ENCODE results near the gene MEGF10.

The MEGF10 gene

GRCh38 chr5:127431977-127432585 lies 141.5 kb downstream of the MEGF10 start:
- no peak for DNase-seq
- H3K4me1 ChIP-seq (ENCODE audit: control insufficient read depth, insufficient read depth, low read depth, low read length): no peaks in the 10 kb centered on the region
- no peak overlapping the region for H3K9ac ChIP-seq (ENCODE audit: low read length)
- H2AK5ac ChIP-seq (ENCODE audit: low read length, severe bottlenecking): no peak overlapping the region
- no peak overlapping the region for H3K4ac ChIP-seq (ENCODE audit: low read depth in 1 of 2, low read length in 2 of 2)
- no peak overlapping the region for H3K18ac ChIP-seq (ENCODE audit: low read depth in 1 of 2, low read length in 2 of 2)
- no peak overlapping the region for H2BK5ac ChIP-seq (ENCODE audit: low read depth, low read length, poor library complexity, severe bottlenecking)
- H2AFZ ChIP-seq (ENCODE audit: low read depth, low read length): no peak overlapping the region
- H3K36me3 ChIP-seq (ENCODE audit: control insufficient read depth in 1 of 2, insufficient read depth in 2 of 2, low read depth in 1 of 2, low read length in 2 of 2): no peaks in the 10 kb centered on the region
- H2BK12ac ChIP-seq (ENCODE audit: low read length in 2 of 2): no peak overlapping the region
- no peaks in the 10 kb centered on the region for H3K79me1 ChIP-seq (replicated peaks; ENCODE audit: low read length, poor library complexity, severe bottlenecking)
- H3K9me3 ChIP-seq (ENCODE audit: control insufficient read depth, low read length): no peaks in the 10 kb centered on the region
- no peak overlapping the region for H3K14ac ChIP-seq (ENCODE audit: low read length in 2 of 2)
- H3K27me3 ChIP-seq (ENCODE audit: control insufficient read depth in 1 of 2, insufficient read depth in 1 of 2, low read length in 2 of 2): no peaks in the 10 kb centered on the region
- H3K4me2 ChIP-seq (ENCODE audit: low read length, poor library complexity, severe bottlenecking): no peak overlapping the region
- WGBS: 86% methylated on average over 3 of the region's 7 CpGs
- no peak overlapping the region for H3K4me3 ChIP-seq (ENCODE audit: insufficient read depth in 1 of 2, low read depth in 1 of 2, low read length in 2 of 2)
- no peak overlapping the region for H2BK120ac ChIP-seq (ENCODE audit: low read depth, low read length)
- no peak overlapping the region for H4K91ac ChIP-seq (ENCODE audit: low read length)
- no peak overlapping the region for H3K27ac ChIP-seq (ENCODE audit: low read length, poor library complexity, severe bottlenecking)
- no peak overlapping the region for H4K8ac ChIP-seq (ENCODE audit: low read length)
- no peak overlapping the region for H3K23ac ChIP-seq (ENCODE audit: low read length in 2 of 2)
- no peak overlapping the region for H2BK15ac ChIP-seq (ENCODE audit: low read depth, poor library complexity, severe bottlenecking)

DNA sequence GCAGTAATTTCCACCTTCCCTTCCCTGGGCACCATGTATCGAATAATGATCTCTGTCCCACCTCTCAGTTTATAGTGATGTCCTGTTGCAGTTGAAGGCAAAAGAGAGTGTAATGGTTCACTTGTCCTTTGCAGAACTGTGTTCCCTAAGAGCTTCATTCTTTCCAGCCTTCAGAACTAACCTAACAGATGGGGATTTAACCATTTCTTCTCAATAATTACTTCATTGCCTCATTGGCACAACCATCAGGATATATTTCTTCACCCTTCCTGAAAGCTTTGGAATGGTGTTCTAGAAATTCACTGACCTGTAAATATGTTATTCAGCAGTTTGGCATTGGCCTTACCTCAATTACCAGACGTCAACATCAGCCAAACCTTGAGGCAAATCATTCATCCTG lies 142.9 kb downstream of the MEGF10 start:
- Histone ChIP-seq H3K27ac (ENCODE audit: low read length, poor library complexity, severe bottlenecking) (no peak overlapping the region), H4K91ac (ENCODE audit: low read length) (no peak overlapping the region), H3K27me3 (ENCODE audit: control insufficient read depth in 1 of 2, insufficient read depth in 1 of 2, low read length in 2 of 2) (no peaks in the 10 kb centered on the region), H2BK12ac (ENCODE audit: low read length in 2 of 2) (no peak overlapping the region), H2AFZ (ENCODE audit: low read depth, low read length) (no peak overlapping the region), H3K79me1 (replicated peaks; ENCODE audit: low read length, poor library complexity, severe bottlenecking) (no peaks in the 10 kb centered on the region), H2AK5ac (ENCODE audit: low read length, severe bottlenecking) (no peak overlapping the region), H3K14ac (ENCODE audit: low read length in 2 of 2) (no peak overlapping the region), H3K23ac (ENCODE audit: low read length in 2 of 2) (no peak overlapping the region), H2BK120ac (ENCODE audit: low read depth, low read length) (no peak overlapping the region), H3K4me2 (ENCODE audit: low read length, poor library complexity, severe bottlenecking) (no peak overlapping the region), H3K36me3 (ENCODE audit: control insufficient read depth in 1 of 2, insufficient read depth in 2 of 2, low read depth in 1 of 2, low read length in 2 of 2) (no peaks in the 10 kb centered on the region), H3K4me1 (ENCODE audit: control insufficient read depth, insufficient read depth, low read depth, low read length) (no peaks in the 10 kb centered on the region), H3K4me3 (ENCODE audit: insufficient read depth in 1 of 2, low read depth in 1 of 2, low read length in 2 of 2) (no peak overlapping the region), H2BK15ac (ENCODE audit: low read depth, poor library complexity, severe bottlenecking) (no peak overlapping the region), H3K9ac (ENCODE audit: low read length) (no peak overlapping the region), H3K18ac (ENCODE audit: low read depth in 1 of 2, low read length in 2 of 2) (no peak overlapping the region), H4K8ac (ENCODE audit: low read length) (no peak overlapping the region), H3K9me3 (ENCODE audit: control insufficient read depth, low read length) (no peaks in the 10 kb centered on the region), H3K4ac (ENCODE audit: low read depth in 1 of 2, low read length in 2 of 2) (no peak overlapping the region), H2BK5ac (ENCODE audit: low read depth, low read length, poor library complexity, severe bottlenecking) (no peak overlapping the region)
- WGBS: no CpG with 5 or more reads among the region's 2 CpGs
- DNase-seq: no peak

DNA sequence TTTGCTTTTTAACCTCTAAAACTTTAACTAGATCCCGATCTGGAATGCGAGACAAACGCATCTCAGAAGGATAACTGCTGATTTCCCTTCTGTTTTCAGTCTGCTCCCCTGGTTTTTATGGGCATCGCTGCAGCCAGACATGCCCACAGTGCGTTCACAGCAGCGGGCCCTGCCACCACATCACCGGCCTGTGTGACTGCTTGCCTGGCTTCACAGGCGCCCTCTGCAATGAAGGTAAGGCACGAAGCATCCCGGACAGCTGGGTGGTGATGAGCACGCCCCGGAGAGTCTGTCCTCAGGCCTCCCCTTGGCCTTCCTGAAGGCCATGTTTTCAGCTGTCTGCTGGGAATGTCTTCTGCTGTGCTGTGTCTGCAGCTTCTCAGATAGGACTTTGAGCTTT lies 144.0 kb downstream of the MEGF10 start:
- Histone ChIP-seq H3K14ac (ENCODE audit: low read length in 2 of 2) (no peak overlapping the region), H2BK120ac (ENCODE audit: low read depth, low read length) (no peak overlapping the region), H3K79me1 (replicated peaks; ENCODE audit: low read length, poor library complexity, severe bottlenecking) (no peaks in the 10 kb centered on the region), H3K4ac (ENCODE audit: low read depth in 1 of 2, low read length in 2 of 2) (no peak overlapping the region), H3K23ac (ENCODE audit: low read length in 2 of 2) (no peak overlapping the region), H4K91ac (ENCODE audit: low read length) (no peak overlapping the region), H2BK15ac (ENCODE audit: low read depth, poor library complexity, severe bottlenecking) (no peak overlapping the region), H3K36me3 (ENCODE audit: control insufficient read depth in 1 of 2, insufficient read depth in 2 of 2, low read depth in 1 of 2, low read length in 2 of 2) (no peaks in the 10 kb centered on the region), H3K18ac (ENCODE audit: low read depth in 1 of 2, low read length in 2 of 2) (no peak overlapping the region), H3K27me3 (ENCODE audit: control insufficient read depth in 1 of 2, insufficient read depth in 1 of 2, low read length in 2 of 2) (no peaks in the 10 kb centered on the region), H3K9ac (ENCODE audit: low read length) (no peak overlapping the region), H2BK5ac (ENCODE audit: low read depth, low read length, poor library complexity, severe bottlenecking) (no peak overlapping the region), H3K9me3 (ENCODE audit: control insufficient read depth, low read length) (no peaks in the 10 kb centered on the region), H3K4me2 (ENCODE audit: low read length, poor library complexity, severe bottlenecking) (no peak overlapping the region), H3K4me3 (ENCODE audit: insufficient read depth in 1 of 2, low read depth in 1 of 2, low read length in 2 of 2) (no peak overlapping the region), H2AK5ac (ENCODE audit: low read length, severe bottlenecking) (no peak overlapping the region), H4K8ac (ENCODE audit: low read length) (no peak overlapping the region), H2BK12ac (ENCODE audit: low read length in 2 of 2) (no peak overlapping the region), H3K4me1 (ENCODE audit: control insufficient read depth, insufficient read depth, low read depth, low read length) (no peaks in the 10 kb centered on the region), H3K27ac (ENCODE audit: low read length, poor library complexity, severe bottlenecking) (no peak overlapping the region), H2AFZ (ENCODE audit: low read depth, low read length) (no peak overlapping the region)
- 92% methylated on average over 12 of the region's 12 CpGs for WGBS
- no peak for DNase-seq

DNA sequence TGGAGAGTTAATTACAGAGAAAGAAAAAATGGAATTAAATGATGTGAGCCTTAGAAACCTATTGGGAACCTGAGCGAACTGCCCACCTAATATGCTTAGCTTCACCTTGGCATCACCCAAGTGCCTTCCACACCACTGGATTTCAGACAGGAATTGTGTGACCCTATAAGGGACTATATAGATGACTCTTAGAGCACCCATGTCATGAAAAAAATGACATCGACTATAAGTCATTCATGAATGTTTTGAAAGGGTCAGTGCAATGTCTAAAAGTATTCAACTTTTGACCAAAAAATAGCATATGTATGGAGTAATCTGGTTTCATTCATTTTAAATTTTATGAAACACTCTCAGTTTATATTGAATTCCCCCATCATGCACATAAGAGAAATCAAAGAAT lies 145.2 kb downstream of the MEGF10 start:
- Histone ChIP-seq H3K27ac (ENCODE audit: low read length, poor library complexity, severe bottlenecking) (no peak overlapping the region), H3K79me1 (replicated peaks; ENCODE audit: low read length, poor library complexity, severe bottlenecking) (no peaks in the 10 kb centered on the region), H3K36me3 (ENCODE audit: control insufficient read depth in 1 of 2, insufficient read depth in 2 of 2, low read depth in 1 of 2, low read length in 2 of 2) (no peaks in the 10 kb centered on the region), H3K4me1 (ENCODE audit: control insufficient read depth, insufficient read depth, low read depth, low read length) (peaks cover 2% of the 10 kb centered on the region), H2AFZ (ENCODE audit: low read depth, low read length) (no peak overlapping the region), H4K91ac (ENCODE audit: low read length) (no peak overlapping the region), H3K4ac (ENCODE audit: low read depth in 1 of 2, low read length in 2 of 2) (no peak overlapping the region), H3K18ac (ENCODE audit: low read depth in 1 of 2, low read length in 2 of 2) (no peak overlapping the region), H2BK120ac (ENCODE audit: low read depth, low read length) (no peak overlapping the region), H3K23ac (ENCODE audit: low read length in 2 of 2) (no peak overlapping the region), H3K27me3 (ENCODE audit: control insufficient read depth in 1 of 2, insufficient read depth in 1 of 2, low read length in 2 of 2) (no peaks in the 10 kb centered on the region), H2BK12ac (ENCODE audit: low read length in 2 of 2) (no peak overlapping the region), H3K4me2 (ENCODE audit: low read length, poor library complexity, severe bottlenecking) (no peak overlapping the region), H4K8ac (ENCODE audit: low read length) (no peak overlapping the region), H2BK15ac (ENCODE audit: low read depth, poor library complexity, severe bottlenecking) (no peak overlapping the region), H2BK5ac (ENCODE audit: low read depth, low read length, poor library complexity, severe bottlenecking) (no peak overlapping the region), H3K9ac (ENCODE audit: low read length) (no peak overlapping the region), H3K14ac (ENCODE audit: low read length in 2 of 2) (no peak overlapping the region), H3K4me3 (ENCODE audit: insufficient read depth in 1 of 2, low read depth in 1 of 2, low read length in 2 of 2) (no peak overlapping the region), H2AK5ac (ENCODE audit: low read length, severe bottlenecking) (no peak overlapping the region), H3K9me3 (ENCODE audit: control insufficient read depth, low read length) (no peaks in the 10 kb centered on the region)
- WGBS: 88% methylated on average over 1 of the region's 2 CpGs
- DNase-seq: no peak
